GM20431 (cell line): ENCODE measurements around the gene MGAT4A.
"Not testable (repeated sequence)": the region's sequence is repeated elsewhere in the genome, so short reads cannot be mapped to it uniquely, and the experiment has no call there.

Experiments
- in situ Hi-C: fragments of 300-500 bp; cut with MseI, MboI; formaldehyde crosslinking; loops from one replicate; pipeline ENCODE4 v1.15.0; 2020; ENCODE audit warnings: low sequenced_read_pairs; ENCODE audit not compliant: unreplicated experiment

The MGAT4A gene

GRCh38 chr2:98761267-98761781 is 30.4 kb upstream of the MGAT4A start:
- in situ Hi-C loops: no loop called here

DNA sequence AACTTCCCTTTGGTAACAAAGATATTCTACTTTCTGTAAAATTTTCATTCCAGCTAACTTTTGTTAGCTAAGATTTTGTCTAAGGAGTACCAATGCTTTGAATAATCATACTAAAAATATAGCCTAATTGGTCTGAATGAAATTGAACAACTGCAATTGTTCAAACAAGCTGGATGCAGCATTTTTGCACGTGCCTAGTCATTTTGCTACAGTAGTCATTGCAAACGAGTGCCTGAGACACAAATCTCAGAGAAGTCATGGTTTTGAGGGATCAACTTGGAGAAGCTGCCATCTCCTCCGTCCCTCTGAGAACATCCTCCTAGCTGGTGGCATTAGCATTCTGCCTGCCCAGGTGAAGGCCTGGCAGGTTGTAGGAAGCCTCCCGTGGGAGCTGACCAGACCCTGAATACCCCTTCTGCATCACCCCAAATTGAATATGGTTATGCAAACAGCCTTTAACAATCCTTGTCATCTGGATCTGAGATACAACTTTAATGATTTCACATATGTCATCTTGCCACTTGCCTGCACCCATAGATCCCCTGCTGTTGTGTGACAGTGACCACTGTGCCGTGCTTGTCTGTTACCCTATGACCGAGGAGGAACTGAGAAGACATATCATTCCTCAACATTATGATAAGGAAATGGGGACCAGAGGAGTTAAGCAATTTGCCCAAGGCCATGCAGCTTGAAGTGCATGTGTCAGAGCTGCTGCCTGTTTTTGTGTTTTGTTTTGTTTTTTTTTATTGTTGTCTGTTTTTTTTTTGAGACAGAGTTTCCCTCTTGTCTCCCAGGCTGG is 29.1 kb upstream of the MGAT4A start:
- in situ Hi-C loops: no loop called here

GRCh38 chr2:98759338-98759737 is 28.4 kb upstream of the MGAT4A start:
- in situ Hi-C loops: no loop called here

DNA sequence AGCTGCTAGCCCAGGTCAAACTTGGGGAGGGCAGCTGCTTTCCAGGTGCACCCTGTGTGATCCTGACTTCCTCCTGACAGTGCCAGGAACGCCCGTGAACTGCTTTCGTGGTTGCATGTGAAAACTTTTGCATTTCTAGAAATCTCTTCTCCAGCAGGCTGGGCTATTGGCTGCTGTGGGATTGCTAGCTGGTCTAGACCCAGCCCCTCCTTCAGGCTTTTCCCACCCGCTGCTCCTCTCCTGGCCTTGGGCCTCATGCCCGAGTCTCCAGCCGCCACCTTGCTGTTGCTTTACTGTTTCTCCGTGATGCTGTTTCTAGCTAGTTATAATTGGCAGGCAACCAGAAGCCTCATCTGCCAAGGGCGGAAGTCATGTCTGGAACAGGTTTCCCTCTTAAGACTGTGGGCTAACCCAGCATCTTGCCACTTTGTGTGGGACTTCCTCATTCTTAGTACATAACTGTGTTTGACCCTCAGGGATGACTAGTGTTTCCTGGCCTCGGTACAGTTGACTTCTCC is 27.0 kb upstream of the MGAT4A start:
- in situ Hi-C loops: no loop called here

GRCh38 chr2:98753801-98754200 is 22.9 kb upstream of the MGAT4A start:
- in situ Hi-C loops: no loop called here

DNA sequence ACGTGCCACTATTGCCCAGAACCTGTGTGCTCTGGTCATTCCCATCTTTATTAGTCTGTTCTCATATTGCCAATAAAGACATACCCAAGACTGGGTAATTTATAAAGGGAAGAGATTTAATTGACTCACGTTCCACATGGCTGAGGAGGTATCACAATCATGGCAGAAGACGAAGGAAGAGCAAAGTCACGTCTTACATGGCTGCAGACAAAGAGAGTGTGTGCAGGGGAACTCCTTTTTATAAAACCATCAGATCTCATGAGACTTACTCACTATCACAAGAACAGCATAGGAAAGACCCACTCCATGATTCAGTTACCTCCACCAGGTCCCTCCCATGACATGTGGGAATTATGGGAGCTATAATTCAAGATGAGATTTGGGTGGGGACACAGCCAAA is 21.8 kb upstream of the MGAT4A start:
- in situ Hi-C loops: not testable (repeated sequence)

- in situ Hi-C loops: no loop called here
Measured at GRCh38 chr2:98751748-98752147, 20.8 kb upstream of the MGAT4A start.

- in situ Hi-C loops: no loop called here
Measured at GRCh38 chr2:98750593-98751282, 19.8 kb upstream of the MGAT4A start.

DNA sequence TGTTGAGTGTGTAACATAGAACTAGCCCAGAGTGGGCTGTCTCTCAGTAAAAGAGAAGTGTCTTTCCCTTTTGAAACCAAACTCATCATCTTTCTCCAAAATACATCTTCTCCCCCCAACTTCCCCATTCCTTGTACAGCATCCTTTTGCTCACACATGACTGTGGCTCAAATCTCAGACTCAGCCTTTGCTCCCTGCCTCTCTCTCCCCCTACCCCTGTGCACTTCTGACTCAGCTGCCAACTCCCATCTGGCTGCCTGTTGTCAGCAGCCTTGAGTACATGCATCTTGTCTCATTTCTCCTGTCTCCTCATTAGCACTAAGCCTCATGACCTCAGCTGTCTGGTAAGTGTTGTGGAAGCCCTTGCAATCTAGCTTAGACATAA is 18.1 kb upstream of the MGAT4A start:
- in situ Hi-C loops: no loop called here

- in situ Hi-C loops: no loop called here
Measured at GRCh38 chr2:98748292-98749065, 17.5 kb upstream of the MGAT4A start.

- in situ Hi-C loops: no loop called here
Measured at GRCh38 chr2:98747888-98748287, 17.0 kb upstream of the MGAT4A start.

GRCh38 chr2:98746426-98746825 is 15.5 kb upstream of the MGAT4A start:
- in situ Hi-C loops: no loop called here

- in situ Hi-C loops: no loop called here
Measured at GRCh38 chr2:98744595-98744994, 13.7 kb upstream of the MGAT4A start.

DNA sequence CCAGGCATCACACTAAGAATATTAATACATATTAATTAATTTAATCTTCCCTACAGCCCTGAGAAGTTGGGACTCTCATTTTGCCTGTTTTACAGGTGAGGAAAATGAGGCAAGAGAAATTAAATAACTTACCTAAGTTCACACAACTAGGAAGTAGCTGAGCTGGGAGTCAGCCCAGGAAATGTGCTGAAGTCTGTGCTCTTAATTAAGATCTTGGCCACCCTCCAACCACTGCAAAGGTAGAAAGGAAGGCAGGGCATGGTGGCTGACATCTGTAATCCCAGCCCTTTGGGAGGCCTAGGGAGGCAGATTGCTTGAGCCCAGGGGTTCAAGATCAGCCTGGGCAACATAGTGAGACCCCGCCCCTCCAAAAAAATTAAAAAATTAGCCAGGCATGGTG is 12.9 kb upstream of the MGAT4A start:
- in situ Hi-C loops: no loop called here

GRCh38 chr2:98739020-98739419 is 8.1 kb upstream of the MGAT4A start:
- in situ Hi-C loops: no loop called here

DNA sequence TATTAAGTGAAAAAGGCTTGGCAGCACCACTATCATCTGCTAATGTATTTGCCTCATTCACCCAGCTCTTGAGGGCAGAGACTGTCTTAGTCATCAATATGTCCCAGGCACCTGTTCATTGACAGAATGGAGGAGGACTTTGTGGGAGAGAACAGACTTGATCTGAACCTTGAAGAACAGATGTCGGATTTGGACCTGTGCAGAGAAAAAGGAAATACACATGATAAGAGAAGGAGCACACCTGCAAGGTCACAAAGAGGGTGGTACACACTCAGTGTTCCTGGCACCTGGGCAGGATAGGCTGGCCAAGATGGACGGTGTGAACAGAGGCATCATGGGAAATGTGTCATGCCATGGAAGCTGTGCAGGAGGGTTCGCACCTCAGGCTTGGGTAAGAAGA is 7.4 kb upstream of the MGAT4A start:
- in situ Hi-C loops: no loop called here

GRCh38 chr2:98737848-98738247 is 6.9 kb upstream of the MGAT4A start:
- in situ Hi-C loops: no loop called here

- in situ Hi-C loops: no loop called here
Measured at GRCh38 chr2:98736464-98736889, 5.5 kb upstream of the MGAT4A start.

DNA sequence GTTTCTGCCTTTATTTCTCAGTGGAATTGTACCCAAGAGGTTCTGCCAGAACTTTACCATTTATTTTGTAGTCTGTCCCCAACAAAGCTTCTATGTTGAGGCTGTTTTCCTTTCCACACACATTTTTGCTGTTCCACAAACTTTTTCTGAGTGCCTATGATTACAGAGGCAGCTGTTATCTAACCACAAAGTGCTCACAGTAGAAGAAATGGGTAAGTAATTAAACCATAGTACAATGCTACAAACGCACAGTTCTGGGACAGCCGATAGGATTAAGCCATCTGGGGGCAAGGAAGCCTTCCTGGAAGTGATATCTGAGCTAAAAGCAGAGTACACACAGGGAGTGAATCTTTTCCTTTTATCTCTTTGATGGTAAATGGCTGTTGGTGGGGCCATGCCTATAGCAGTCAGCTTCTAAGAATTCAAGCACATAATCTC is 3.9 kb upstream of the MGAT4A start:
- in situ Hi-C loops: no loop called here

DNA sequence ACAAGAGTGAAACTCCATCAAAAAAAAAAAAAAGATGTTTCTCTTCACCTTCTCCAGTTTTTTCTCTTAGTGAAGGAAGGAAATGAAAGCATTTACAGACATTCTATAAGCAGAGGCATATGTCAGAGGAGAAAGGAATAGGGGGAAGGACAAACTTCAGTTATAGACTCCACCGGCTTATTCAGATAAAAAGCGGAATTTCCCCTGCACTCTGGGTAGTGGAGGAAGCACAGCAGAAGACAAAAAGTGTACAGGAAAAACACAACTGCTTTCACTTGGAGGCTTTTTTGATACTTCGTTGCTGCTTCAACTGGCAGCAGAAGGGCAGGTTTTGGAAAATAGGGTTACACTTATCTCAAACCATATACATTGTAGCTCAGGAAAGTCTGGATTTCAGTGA is 3.2 kb upstream of the MGAT4A start:
- in situ Hi-C loops: no loop called here
